Trophoblast cell (in vitro differentiated cells and primary cell): ENCODE data around the gene CCDC24.

ENCODE experiments used
- DNase-seq, 2 donors: peaks; one replicate each; pipeline ENCODE4 v3.0.0-alpha.2; 2016
- H2AFZ ChIP-seq: 2 replicates; pipeline ENCODE4 v1.6.1; 2013; ENCODE audit warnings: low read length, moderate library complexity, mild to moderate bottlenecking; ENCODE audit not compliant: insufficient read depth, poor library complexity
- H2AK5ac ChIP-seq: 2 replicates; pipeline ENCODE4 v1.6.1; 2013; ENCODE audit warnings: mild to moderate bottlenecking, low read length
- H2BK120ac ChIP-seq: 2 replicates; pipeline ENCODE4 v1.6.1; 2013; ENCODE audit warnings: low read length, mild to moderate bottlenecking, moderate library complexity; ENCODE audit not compliant: insufficient read depth, poor library complexity
- H2BK12ac ChIP-seq: 2 replicates; pipeline ENCODE4 v1.6.1; 2013; ENCODE audit warnings: mild to moderate bottlenecking, low read length, moderate library complexity
- H2BK5ac ChIP-seq: 2 replicates; pipeline ENCODE4 v1.6.1; 2013; ENCODE audit warnings: low read length, low read depth, moderate library complexity, mild to moderate bottlenecking; ENCODE audit not compliant: poor library complexity
- H3K14ac ChIP-seq: 2 replicates; pipeline ENCODE4 v1.6.1; 2013; ENCODE audit warnings: mild to moderate bottlenecking, low read length
- H3K18ac ChIP-seq: 2 replicates; pipeline ENCODE4 v1.6.1; 2013; ENCODE audit warnings: mild to moderate bottlenecking, low read length
- H3K23ac ChIP-seq: 2 replicates; pipeline ENCODE4 v1.6.1; 2013; ENCODE audit warnings: low read length
- H3K27ac ChIP-seq: 2 replicates; pipeline ENCODE4 v1.5.1; 2013; ENCODE audit warnings: low read depth, mild to moderate bottlenecking, inconsistent platforms, low read length, moderate library complexity
- H3K27me3 ChIP-seq: 2 replicates; pipeline ENCODE4 v1.6.1; 2013; ENCODE audit warnings: inconsistent platforms, mild to moderate bottlenecking, low read length, moderate library complexity; ENCODE audit not compliant: insufficient read depth
- H3K36me3 ChIP-seq, 2 experiments: 1 replicate in 1 of 2; 2 replicates in 1 of 2; pipeline ENCODE4 v1.6.1; 2013; ENCODE audit warnings: low read length in 2 of 2, mild to moderate bottlenecking in 2 of 2, moderate library complexity in 1 of 2; ENCODE audit not compliant: insufficient read depth in 2 of 2, control insufficient read depth in 1 of 2
- H3K4ac ChIP-seq: 2 replicates; pipeline ENCODE4 v1.6.1; 2013; ENCODE audit warnings: low read depth, mild to moderate bottlenecking, low read length, moderate library complexity
- H3K4me1 ChIP-seq, 2 experiments: 1 replicate in 1 of 2; 2 replicates in 1 of 2; pipeline ENCODE4 v1.6.1; 2013; ENCODE audit warnings: low read length in 2 of 2, mild to moderate bottlenecking in 2 of 2, moderate library complexity in 1 of 2; ENCODE audit not compliant: insufficient read depth in 2 of 2, control insufficient read depth in 1 of 2
- H3K4me2 ChIP-seq: 2 replicates; pipeline ENCODE4 v1.6.1; 2013; ENCODE audit warnings: inconsistent platforms, mild to moderate bottlenecking, low read length, moderate library complexity
- H3K4me3 ChIP-seq: 2 replicates; pipeline ENCODE4 v1.5.1; 2013; ENCODE audit warnings: mild to moderate bottlenecking, low read depth, low read length, inconsistent platforms
- H3K79me1 ChIP-seq: one replicate; pipeline ENCODE4 v1.6.1; 2013; ENCODE audit warnings: low read length
- H3K79me2 ChIP-seq: 2 replicates; pipeline ENCODE4 v1.6.1; 2013; ENCODE audit warnings: low read length, mild to moderate bottlenecking; ENCODE audit not compliant: control insufficient read depth, insufficient read depth, poor library complexity
- H3K9ac ChIP-seq: 2 replicates; pipeline ENCODE4 v1.6.1; 2013; ENCODE audit warnings: mild to moderate bottlenecking, low read length
- H3K9me3 ChIP-seq: 2 replicates; pipeline ENCODE4 v1.6.1; 2013; ENCODE audit warnings: low read depth, mild to moderate bottlenecking, control low read depth, inconsistent platforms, low read length; ENCODE audit not compliant: insufficient read depth
- H4K12ac ChIP-seq: 2 replicates; pipeline ENCODE4 v1.6.1; 2013; ENCODE audit warnings: low read depth, mild to moderate bottlenecking, low read length, moderate library complexity
- H4K8ac ChIP-seq: 2 replicates; pipeline ENCODE4 v1.6.1; 2013; ENCODE audit warnings: low read depth, mild to moderate bottlenecking, low read length, moderate library complexity
- H4K91ac ChIP-seq: one replicate; pipeline ENCODE4 v1.6.1; 2013; ENCODE audit warnings: low read depth, mild to moderate bottlenecking, low read length, moderate library complexity
- WGBS: extraction: QIAGEN DNeasy Blood & Tissue Kit; methylation state at CpG from one replicate; pipeline ENCODE4 v1.1.7; 2013; ENCODE audit warnings: missing lambda C conversion rate; ENCODE audit not compliant: insufficient read length, insufficient coverage; ENCODE audit errors: extremely low coverage; 5-methylcytosine and 5-hydroxymethylcytosine counted together

The CCDC24 gene

DNA sequence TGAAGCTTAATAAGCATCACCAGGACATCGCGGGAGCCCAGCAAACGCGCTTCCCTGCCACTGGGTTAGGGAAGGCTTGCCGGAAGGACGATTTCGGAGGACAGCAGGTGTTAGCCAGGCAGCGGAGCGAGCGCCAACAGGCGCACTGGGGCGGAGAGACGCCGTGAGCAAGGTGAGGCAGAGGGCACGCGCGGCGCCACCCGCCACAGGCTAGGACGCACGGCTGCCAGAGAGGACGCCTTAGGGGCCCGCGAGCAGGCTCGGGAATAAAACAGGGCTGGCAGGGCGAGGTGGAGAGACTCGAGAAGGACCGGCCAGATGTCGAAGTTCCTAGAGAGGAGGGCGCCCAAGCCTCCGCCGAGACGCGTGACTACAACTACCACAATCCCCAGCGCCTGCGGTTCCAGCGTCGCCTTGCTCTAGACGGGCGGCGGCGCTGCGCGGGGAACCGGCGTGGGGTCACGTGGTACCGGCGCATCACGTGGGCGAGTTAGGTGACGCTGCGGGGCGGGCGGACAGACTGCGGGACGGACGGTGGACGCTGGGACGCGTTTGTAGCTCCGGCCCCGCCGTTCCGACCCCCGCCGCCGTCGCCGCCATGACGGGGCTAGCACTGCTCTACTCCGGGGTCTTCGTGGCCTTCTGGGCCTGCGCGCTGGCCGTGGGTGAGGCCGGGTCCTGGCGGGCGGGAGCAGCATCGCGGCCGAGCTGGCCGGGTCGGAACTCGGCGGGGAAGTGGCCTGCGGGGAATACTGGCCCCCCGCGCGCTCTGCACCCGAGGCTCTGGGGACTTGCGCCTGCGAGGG is 16.8 kb upstream of the CCDC24 start, which contains the start of gene ATP6V0B:
TSS of gene ATP6V0B (plus strand) at position 518 of the 806 bp plus-strand sequence. CDS start at position 599, 81 bp downstream.
- H3K79me1 ChIP-seq = peaks cover 13% of the 10 kb centered on the region
- peak within 1 kb of the TSS; percentile 94 for H4K8ac ChIP-seq
- peak within 1 kb of the TSS; percentile 90 for H3K18ac ChIP-seq
- peaks cover 10 to 22% of the 10 kb centered on the region in 2 experiments for H3K4me1 ChIP-seq
- peak within 1 kb of the TSS; percentile 98 for H3K4me3 ChIP-seq
- peaks cover 13% of the 10 kb centered on the region for H3K79me2 ChIP-seq
- H3K14ac ChIP-seq = peak within 1 kb of the TSS; percentile 88
- peak within 1 kb of the TSS; percentile 89 for H4K12ac ChIP-seq
- no CpG with 5 or more reads among the region's 93 CpGs for WGBS
- no peak within 1 kb of the TSS for H3K23ac ChIP-seq
- H4K91ac ChIP-seq = peak within 1 kb of the TSS; percentile 69
- DNase-seq = peak; percentile 93 to 96
- H3K4me2 ChIP-seq = peak within 1 kb of the TSS; percentile 97
- peak within 1 kb of the TSS; percentile 41 for H3K4ac ChIP-seq
- H2BK120ac ChIP-seq = peak within 1 kb of the TSS; percentile 57
- H3K9me3 ChIP-seq = peaks cover 2% of the 10 kb centered on the region
- peak within 1 kb of the TSS; percentile 85 for H2AFZ ChIP-seq
- H3K36me3 ChIP-seq = peaks cover 26 to 28% of the 10 kb centered on the region in 2 experiments
- no peaks in the 10 kb centered on the region for H3K27me3 ChIP-seq
- H2BK5ac ChIP-seq = peak within 1 kb of the TSS; percentile 68
- H3K27ac ChIP-seq = peak within 1 kb of the TSS; percentile 60
- peak within 1 kb of the TSS; percentile 33 for H2AK5ac ChIP-seq
- H3K9ac ChIP-seq = peak within 1 kb of the TSS; percentile 89
- peak within 1 kb of the TSS; percentile 19 for H2BK12ac ChIP-seq

DNA sequence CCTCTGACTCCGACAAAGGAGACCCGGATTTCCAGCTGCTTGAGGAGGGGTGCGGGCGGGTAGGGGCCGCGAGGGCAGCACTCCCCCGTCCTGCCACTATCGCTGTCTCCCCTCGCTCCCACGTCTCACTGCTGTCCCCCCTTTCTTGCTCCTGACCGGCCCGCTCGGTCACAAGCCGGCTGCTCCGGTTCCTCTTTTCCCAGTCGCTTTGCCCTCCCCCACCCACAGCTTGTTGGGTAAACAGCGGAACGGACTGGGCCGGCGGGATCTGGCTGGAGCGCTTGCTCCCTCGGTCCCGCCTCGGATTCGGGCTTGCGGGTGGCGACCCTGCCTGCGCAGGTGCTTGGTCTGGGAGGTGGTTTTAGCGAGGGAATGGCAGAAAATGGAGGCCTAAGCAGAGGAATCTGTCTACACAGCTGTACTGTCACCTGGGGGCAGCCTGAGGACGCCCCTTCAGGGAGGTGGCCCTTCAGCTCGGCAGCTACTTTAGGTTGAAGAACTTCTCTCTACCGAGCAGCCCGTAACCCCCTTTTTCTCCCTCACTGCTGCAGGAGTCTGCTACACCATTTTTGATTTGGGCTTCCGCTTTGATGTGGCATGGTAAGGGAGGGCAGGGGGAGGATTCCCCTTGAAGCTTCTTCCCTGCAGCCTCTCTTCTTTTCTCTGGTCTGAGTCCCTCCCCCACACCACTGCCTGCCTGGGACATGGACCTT is 16.0 kb upstream of the CCDC24 start:
- Histone ChIP-seq H3K23ac (no peak overlapping the region), H3K36me3 (peaks cover 26 to 28% of the 10 kb centered on the region in 2 experiments), H2AK5ac (peak overlapping the region; percentile 33), H3K4ac (peak overlapping the region; percentile 41), H2BK120ac (peak overlapping the region; percentile 57), H3K4me3 (peak overlapping the region; percentile 98), H3K79me1 (peaks cover 17% of the 10 kb centered on the region), H2BK12ac (no peak overlapping the region), H3K27me3 (no peaks in the 10 kb centered on the region), H3K9me3 (no peaks in the 10 kb centered on the region), H3K27ac (peak overlapping the region; percentile 60), H3K79me2 (peaks cover 18% of the 10 kb centered on the region), H3K18ac (peak overlapping the region; percentile 90), H3K4me1 (peaks cover 15 to 24% of the 10 kb centered on the region in 2 experiments), H3K9ac (peak overlapping the region; percentile 89), H4K91ac (peak overlapping the region; percentile 69), H4K8ac (peak overlapping the region; percentile 94), H4K12ac (peak overlapping the region; percentile 89), H3K14ac (peak overlapping the region; percentile 88), H2AFZ (peak overlapping the region; percentile 56), H2BK5ac (peak overlapping the region; percentile 68), H3K4me2 (peak overlapping the region; percentile 97)
- peak in 1 of 2 donors; percentile 42 for DNase-seq
- no CpG with 5 or more reads among the region's 34 CpGs for WGBS

DNA sequence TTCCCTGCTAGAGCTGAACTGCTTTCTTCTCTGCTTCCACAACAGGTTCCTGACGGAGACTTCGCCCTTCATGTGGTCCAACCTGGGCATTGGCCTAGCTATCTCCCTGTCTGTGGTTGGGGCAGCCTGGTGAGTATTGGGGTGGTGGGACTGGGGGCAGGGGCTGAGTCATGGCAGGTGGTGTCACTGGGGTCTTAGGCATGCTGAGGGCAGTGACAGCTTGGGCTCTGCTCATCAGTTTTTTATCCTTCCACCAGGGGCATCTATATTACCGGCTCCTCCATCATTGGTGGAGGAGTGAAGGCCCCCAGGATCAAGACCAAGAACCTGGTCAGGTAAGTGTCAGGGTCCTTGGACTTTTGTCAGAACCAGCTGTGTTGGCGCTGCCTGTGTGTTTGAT is 15.4 kb upstream of the CCDC24 start:
- Histone ChIP-seq H3K4me2 (peak overlapping the region; percentile 97), H2AK5ac (no peak overlapping the region), H4K8ac (no peak overlapping the region), H4K12ac (peak overlapping the region; percentile 19), H3K79me2 (peaks cover 18% of the 10 kb centered on the region), H2BK12ac (no peak overlapping the region), H3K14ac (no peak overlapping the region), H3K9me3 (no peaks in the 10 kb centered on the region), H3K79me1 (peaks cover 17% of the 10 kb centered on the region), H2BK5ac (no peak overlapping the region), H3K27me3 (no peaks in the 10 kb centered on the region), H2BK120ac (no peak overlapping the region), H3K27ac (no peak overlapping the region), H3K36me3 (peaks cover 28 to 29% of the 10 kb centered on the region in 2 experiments), H3K4me1 (peaks cover 16 to 22% of the 10 kb centered on the region in 2 experiments), H4K91ac (no peak overlapping the region), H2AFZ (no peak overlapping the region), H3K18ac (peak overlapping the region; percentile 33), H3K9ac (peak overlapping the region; percentile 89), H3K4me3 (no peak overlapping the region), H3K4ac (peak overlapping the region; percentile 41), H3K23ac (no peak overlapping the region)
- DNase-seq = no peak
- WGBS = no CpG with 5 or more reads among the region's 4 CpGs

DNA sequence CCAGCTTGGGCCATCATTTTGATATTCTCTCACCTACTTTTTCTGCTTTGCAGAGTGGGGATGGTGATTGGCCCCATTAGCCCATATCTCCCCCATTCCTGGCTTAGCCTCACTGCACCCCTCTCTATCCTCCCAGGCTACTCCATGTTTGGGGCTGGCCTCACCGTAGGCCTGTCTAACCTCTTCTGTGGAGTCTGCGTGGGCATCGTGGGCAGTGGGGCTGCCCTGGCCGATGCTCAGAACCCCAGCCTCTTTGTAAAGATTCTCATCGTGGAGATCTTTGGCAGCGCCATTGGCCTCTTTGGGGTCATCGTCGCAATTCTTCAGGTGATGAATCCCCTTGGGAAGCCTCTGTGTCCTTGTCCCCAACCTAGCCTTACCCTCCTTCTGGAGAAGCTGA is 14.5 kb upstream of the CCDC24 start:
- DNase-seq = no peak
- Histone ChIP-seq H3K79me1 (peaks cover 17% of the 10 kb centered on the region), H3K27ac (no peak overlapping the region), H3K23ac (no peak overlapping the region), H3K4me2 (no peak overlapping the region), H3K14ac (no peak overlapping the region), H3K9me3 (no peaks in the 10 kb centered on the region), H2BK5ac (no peak overlapping the region), H4K91ac (no peak overlapping the region), H4K8ac (no peak overlapping the region), H3K4me3 (peak overlapping the region; percentile 6), H3K27me3 (no peaks in the 10 kb centered on the region), H2AFZ (no peak overlapping the region), H3K79me2 (peaks cover 18% of the 10 kb centered on the region), H3K18ac (no peak overlapping the region), H2BK120ac (no peak overlapping the region), H4K12ac (no peak overlapping the region), H2BK12ac (no peak overlapping the region), H3K9ac (no peak overlapping the region), H3K36me3 (peaks cover 35 to 38% of the 10 kb centered on the region in 2 experiments), H3K4me1 (peaks cover 16 to 22% of the 10 kb centered on the region in 2 experiments), H2AK5ac (no peak overlapping the region), H3K4ac (no peak overlapping the region)
- WGBS = no CpG with 5 or more reads among the region's 8 CpGs
